Measurements from ENCODE around the gene RNF7. TPM values are rescaled to one million over a fixed set of nuclear protein-coding genes. Genes with fewer than 3 reads are reported as not detected.
A peak's percentile ranks its signal among the peaks of the same experiment; 100 is the strongest.
"Not testable (repeated sequence)": the region's sequence is repeated elsewhere in the genome, so short reads cannot be mapped to it uniquely, and the experiment has no call there.

RNF7 gene
- 10 to 100 TPM; 48.6 to 51.4 TPM for total RNA-seq

- no peaks in the 10 kb centered on the region for H3K9me3 Mint-ChIP-seq
- H3K27ac Mint-ChIP-seq, result peak within 1 kb of the TSS; percentile 98
- peaks cover 13% of the 10 kb centered on the region for H3K36me3 Mint-ChIP-seq (ENCODE audit: low read depth)
- peaks cover 43% of the 10 kb centered on the region for H3K4me1 Mint-ChIP-seq
- DNase-seq, result peak; percentile 95
- ChIA-PET CTCF (interaction anchor here (0.5 to 1.8 kb wide), 23 partner anchors 10 to 541 kb away, joined by 3 to 13 read pairs (median 4); partner anchors contain the start of genes ATP1B3 and GRK7), POLR2A (interaction anchor here (0.7 kb wide), 1 partner anchor 125 kb away, joined by 3 read pairs; no protein-coding TSS in a partner anchor)
- H3K4me3 Mint-ChIP-seq, result peak within 1 kb of the TSS; percentile 96
- H3K27me3 Mint-ChIP-seq, result no peaks in the 10 kb centered on the region
Measured at GRCh38 chr3:141738022-141738890, at the start of gene RNF7. Gene RNF7 (plus strand): TSS chr3:141738298. CDS start chr3:141738342, 44 bp downstream.

GRCh38 chr3:141690431-141691072 lies 47.5 kb upstream of the RNF7 start:
- H3K4me3 Mint-ChIP-seq, result no peak overlapping the region
- no peak overlapping the region for H3K27ac Mint-ChIP-seq
- H3K36me3 Mint-ChIP-seq (ENCODE audit: low read depth), result peaks cover 2% of the 10 kb centered on the region
- DNase-seq, result no peak
- no peaks in the 10 kb centered on the region for H3K27me3 Mint-ChIP-seq
- ChIA-PET CTCF (interaction anchor here (1.1 to 1.3 kb wide), 2 partner anchors 45 to 75 kb away, joined by 3 to 4 read pairs; no protein-coding TSS in a partner anchor), POLR2A (no interaction called here)
- peaks cover 12% of the 10 kb centered on the region for H3K4me1 Mint-ChIP-seq
- no peaks in the 10 kb centered on the region for H3K9me3 Mint-ChIP-seq

- H3K36me3 Mint-ChIP-seq (ENCODE audit: low read depth); H3K27ac Mint-ChIP-seq; DNase-seq; POLR2A ChIA-PET; H3K4me3 Mint-ChIP-seq; H3K4me1 Mint-ChIP-seq; H3K9me3 Mint-ChIP-seq; H3K27me3 Mint-ChIP-seq: not testable (repeated sequence)
- CTCF ChIA-PET, result interaction anchor here (1.1 to 1.3 kb wide), 2 partner anchors 46 to 74 kb away, joined by 3 to 4 read pairs; no protein-coding TSS in a partner anchor
Measured at GRCh38 chr3:141691471-141691870, 46.6 kb upstream of the RNF7 start.

- H3K4me1 Mint-ChIP-seq; H3K27me3 Mint-ChIP-seq; H3K4me3 Mint-ChIP-seq; CTCF ChIA-PET; H3K36me3 Mint-ChIP-seq (ENCODE audit: low read depth); H3K9me3 Mint-ChIP-seq; POLR2A ChIA-PET; H3K27ac Mint-ChIP-seq; DNase-seq: not testable (repeated sequence)
Measured at GRCh38 chr3:141692973-141693372, 45.1 kb upstream of the RNF7 start.

GRCh38 chr3:141699324-141699723 lies 38.8 kb upstream of the RNF7 start:
- Mint-ChIP-seq H3K9me3 (no peaks in the 10 kb centered on the region), H3K36me3 (ENCODE audit: low read depth) (no peaks in the 10 kb centered on the region), H3K4me1 (no peaks in the 10 kb centered on the region), H3K27me3 (peaks cover 4% of the 10 kb centered on the region), H3K4me3 (no peak overlapping the region), H3K27ac (no peak overlapping the region)
- no peak for DNase-seq
- ChIA-PET CTCF (no interaction called here), POLR2A (no interaction called here)

- Mint-ChIP-seq H3K27me3 (peaks cover 5% of the 10 kb centered on the region), H3K4me1 (no peaks in the 10 kb centered on the region), H3K4me3 (no peak overlapping the region), H3K27ac (no peak overlapping the region), H3K9me3 (no peaks in the 10 kb centered on the region), H3K36me3 (ENCODE audit: low read depth) (no peaks in the 10 kb centered on the region)
- CTCF ChIA-PET, result interaction anchor here (0.9 kb wide), 1 partner anchor 34 kb away, joined by 3 read pairs; no protein-coding TSS in a partner anchor
- POLR2A ChIA-PET, result no interaction called here
- DNase-seq, result no peak
Measured at GRCh38 chr3:141699897-141700296, 38.2 kb upstream of the RNF7 start.

GRCh38 chr3:141703367-141703766 lies 34.7 kb upstream of the RNF7 start:
- H3K27ac Mint-ChIP-seq; H3K36me3 Mint-ChIP-seq (ENCODE audit: low read depth); H3K4me1 Mint-ChIP-seq; CTCF ChIA-PET; H3K4me3 Mint-ChIP-seq; DNase-seq; POLR2A ChIA-PET; H3K9me3 Mint-ChIP-seq; H3K27me3 Mint-ChIP-seq: not testable (repeated sequence)

GRCh38 chr3:141707741-141708203 lies 30.3 kb upstream of the RNF7 start:
- Mint-ChIP-seq H3K27me3 (peaks cover 5% of the 10 kb centered on the region), H3K9me3 (no peaks in the 10 kb centered on the region), H3K36me3 (ENCODE audit: low read depth) (no peaks in the 10 kb centered on the region), H3K27ac (no peak overlapping the region), H3K4me3 (no peak overlapping the region), H3K4me1 (no peaks in the 10 kb centered on the region)
- no peak for DNase-seq
- POLR2A ChIA-PET, result no interaction called here
- CTCF ChIA-PET, result interaction anchor here (1.0 to 1.7 kb wide), 2 partner anchors 9 to 30 kb away, joined by 3 read pairs; partner anchors contain the start of gene RNF7

- no peaks in the 10 kb centered on the region for H3K9me3 Mint-ChIP-seq
Measured at GRCh38 chr3:141708367-141708766, 29.7 kb upstream of the RNF7 start.

GRCh38 chr3:141709126-141709770 lies 28.9 kb upstream of the RNF7 start:
- no peak for DNase-seq
- no peaks in the 10 kb centered on the region for H3K4me1 Mint-ChIP-seq
- H3K9me3 Mint-ChIP-seq, result no peaks in the 10 kb centered on the region
- no peak overlapping the region for H3K27ac Mint-ChIP-seq
- H3K4me3 Mint-ChIP-seq, result no peak overlapping the region
- ChIA-PET CTCF (interaction anchor here (0.6 kb wide), 1 partner anchor 249 kb away, joined by 7 read pairs; no protein-coding TSS in a partner anchor), POLR2A (no interaction called here)
- H3K36me3 Mint-ChIP-seq (ENCODE audit: low read depth), result no peaks in the 10 kb centered on the region
- H3K27me3 Mint-ChIP-seq, result peaks cover 1% of the 10 kb centered on the region

More at GRCh38 chr3:141708367-141708766, 29.7 kb upstream of the RNF7 start:
- ChIA-PET CTCF (interaction anchor here (1.7 kb wide), 1 partner anchor 8 kb away, joined by 3 read pairs; no protein-coding TSS in a partner anchor), POLR2A (no interaction called here)
- Mint-ChIP-seq H3K27ac (no peak overlapping the region), H3K4me3 (no peak overlapping the region), H3K4me1 (no peaks in the 10 kb centered on the region), H3K27me3 (peaks cover 5% of the 10 kb centered on the region), H3K36me3 (ENCODE audit: low read depth) (no peaks in the 10 kb centered on the region)
- DNase-seq, result no peak

- no peak for DNase-seq
- CTCF ChIA-PET, result interaction anchor here (0.6 kb wide), 1 partner anchor 250 kb away, joined by 7 read pairs; no protein-coding TSS in a partner anchor
- peaks cover under 1% of the 10 kb centered on the region for H3K9me3 Mint-ChIP-seq
Measured at GRCh38 chr3:141710121-141710520, 28.0 kb upstream of the RNF7 start.

GRCh38 chr3:141710888-141711616 lies 27.0 kb upstream of the RNF7 start:
- no peaks in the 10 kb centered on the region for H3K4me1 Mint-ChIP-seq
- CTCF ChIA-PET, result no interaction called here
- no peaks in the 10 kb centered on the region for H3K27me3 Mint-ChIP-seq
- no peak overlapping the region for H3K4me3 Mint-ChIP-seq
- H3K9me3 Mint-ChIP-seq, result peaks cover 2% of the 10 kb centered on the region
- POLR2A ChIA-PET, result no interaction called here
- no peak overlapping the region for H3K27ac Mint-ChIP-seq
- no peak for DNase-seq
- no peaks in the 10 kb centered on the region for H3K36me3 Mint-ChIP-seq (ENCODE audit: low read depth)

More at GRCh38 chr3:141710121-141710520, 28.0 kb upstream of the RNF7 start:
- Mint-ChIP-seq H3K4me3 (no peak overlapping the region), H3K36me3 (ENCODE audit: low read depth) (no peaks in the 10 kb centered on the region), H3K4me1 (no peaks in the 10 kb centered on the region), H3K27me3 (no peaks in the 10 kb centered on the region), H3K27ac (no peak overlapping the region)
- POLR2A ChIA-PET, result no interaction called here
